K562 (cell line): ENCODE data around the gene UBE2D2.

ENCODE experiments used
- HMGN3 ChIP-seq: IDR thresholded peaks from 2 replicates; pipeline ENCODE4 v1.6.1; 2011; ENCODE audit warnings: borderline replicate concordance, low read depth, mild to moderate bottlenecking, mixed read lengths, low read length; ENCODE audit not compliant: insufficient read length; ENCODE audit errors: extremely low read depth
- RERE ChIP-seq: sonication (generic); formaldehyde crosslinking; IDR thresholded peaks from 2 replicates; pipeline ENCODE4 v1.8.0; 2023; ENCODE audit warnings: missing genetic modification reagents, mild to moderate bottlenecking, borderline replicate concordance

DNA sequence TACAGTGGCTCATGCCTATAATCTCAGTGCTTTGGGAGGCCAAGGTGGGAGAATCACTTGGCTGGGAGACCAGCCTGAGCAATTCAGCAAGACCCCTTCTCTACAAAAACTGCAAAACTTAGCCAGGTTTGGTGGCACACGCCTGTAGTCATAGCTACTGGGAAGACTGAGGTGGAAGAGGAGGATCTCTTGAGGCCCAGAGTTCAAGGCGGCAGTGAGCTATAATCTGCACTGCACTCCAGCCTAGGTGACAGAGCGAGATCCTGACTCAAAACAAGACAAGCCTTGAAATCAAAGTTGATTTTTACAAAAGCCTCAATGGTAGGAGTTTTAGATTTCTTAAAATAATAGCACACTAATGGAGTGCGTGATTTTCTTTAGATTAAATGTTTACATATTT lies 14.6 kb downstream of the UBE2D2 start:
- no peak for TF ChIP-seq RERE
- no peak for TF ChIP-seq HMGN3
